GM18511 (cell line): ENCODE measurements around the gene HSD17B12.

Experiments used
- ATAC-seq: cut with Tn5 transposase; IDR thresholded peaks from one replicate; pipeline ENCODE4 v1.9.1; 2021; ENCODE audit warnings: mild to moderate bottlenecking, moderate library complexity; ENCODE audit not compliant: unreplicated experiment

Gene HSD17B12

GRCh38 chr11:43856993-43857392, 176.5 kb downstream of the HSD17B12 start:
- no peak for ATAC-seq

GRCh38 chr11:43861141-43861540, 180.6 kb downstream of the HSD17B12 start:
- no peak for ATAC-seq

- ATAC-seq, result no peak
Observed at GRCh38 chr11:43866520-43866919, 186.0 kb downstream of the HSD17B12 start.

- ATAC-seq, result no peak
Observed at GRCh38 chr11:43866969-43867368, 186.4 kb downstream of the HSD17B12 start.

- ATAC-seq, result peak; percentile 98
Observed at GRCh38 chr11:43868852-43869567, 188.5 kb downstream of the HSD17B12 start.

- no peak for ATAC-seq
Observed at GRCh38 chr11:43871051-43871450, 190.5 kb downstream of the HSD17B12 start.

- no peak for ATAC-seq
Observed at GRCh38 chr11:43872995-43873394, 192.5 kb downstream of the HSD17B12 start.

- ATAC-seq, result no peak
Observed at GRCh38 chr11:43874078-43874477, 193.5 kb downstream of the HSD17B12 start.

- peak; percentile 73 for ATAC-seq
Observed at GRCh38 chr11:43874738-43875137, 194.2 kb downstream of the HSD17B12 start.

GRCh38 chr11:43879789-43880639, 199.5 kb downstream of the HSD17B12 start:
- ATAC-seq, result peak; percentile 2

GRCh38 chr11:43880640-43881159, 200.2 kb downstream of the HSD17B12 start, which contains the start of gene ALKBH3:
Gene ALKBH3, plus strand, starts transcription at chr11:43880831. Its CDS starts 1,822 bp downstream, at chr11:43882653.
- ATAC-seq, result peak; percentile 99

GRCh38 chr11:43892851-43893250, 212.3 kb downstream of the HSD17B12 start:
- no peak for ATAC-seq

GRCh38 chr11:43894546-43894945, 214.0 kb downstream of the HSD17B12 start:
- no peak for ATAC-seq

- no peak for ATAC-seq
Observed at GRCh38 chr11:43895601-43896000, 215.1 kb downstream of the HSD17B12 start.

- ATAC-seq, result no peak
Observed at GRCh38 chr11:43898574-43898973, 218.0 kb downstream of the HSD17B12 start.

GRCh38 chr11:43899094-43899493, 218.6 kb downstream of the HSD17B12 start:
- ATAC-seq, result no peak

GRCh38 chr11:43901551-43901950, 221.0 kb downstream of the HSD17B12 start:
- ATAC-seq, result no peak

- ATAC-seq, result no peak
Observed at GRCh38 chr11:43903078-43903477, 222.5 kb downstream of the HSD17B12 start.

GRCh38 chr11:43903969-43904368, 223.4 kb downstream of the HSD17B12 start:
- ATAC-seq, result no peak

GRCh38 chr11:43904742-43905535, 224.4 kb downstream of the HSD17B12 start:
- no peak for ATAC-seq

- no peak for ATAC-seq
Observed at GRCh38 chr11:43905813-43906241, 225.3 kb downstream of the HSD17B12 start.
